GM23338 (cell line): ENCODE results near the gene ENPP5. TPM values are rescaled to one million over a fixed set of nuclear protein-coding genes. Genes with fewer than 3 reads are reported as not detected.

Source experiments
- ATAC-seq: fragments of 200-7000 bp; cut with Tn5 transposase; 3 replicates; pipeline ENCODE4 v1.9.1; 2020
- DNase-seq: peaks from one replicate; pipeline ENCODE4 v3.0.0-alpha.2; 2015; ENCODE audit warnings: low spot score
- H2AFZ ChIP-seq: fragments of 200-600 bp; sonication (generic); 2 replicates; pipeline ENCODE4 v1.8.0; 2016; ENCODE audit warnings: antibody characterized with exemption, mild to moderate bottlenecking, moderate library complexity
- H3F3A ChIP-seq: fragments of 200-600 bp; sonication (generic); replicated peaks from 2 replicates; pipeline ENCODE4 v1.8.0; 2017; ENCODE audit warnings: antibody characterized with exemption, mixed run types, low read depth
- H3K27ac ChIP-seq: fragments of 200-600 bp; sonication (generic); 2 replicates; pipeline ENCODE4 v1.6.1; 2016; ENCODE audit warnings: low read depth
- H3K27me3 ChIP-seq: fragments of 200-600 bp; sonication (generic); 2 replicates; pipeline ENCODE4 v1.8.0; 2016; ENCODE audit warnings: mild to moderate bottlenecking, mixed run types, moderate library complexity; ENCODE audit not compliant: insufficient read depth
- H3K36me3 ChIP-seq: fragments of 200-600 bp; sonication (generic); 2 replicates; pipeline ENCODE4 v1.8.0; 2016; ENCODE audit warnings: mild to moderate bottlenecking; ENCODE audit not compliant: insufficient read depth
- H3K4me1 ChIP-seq: fragments of 200-600 bp; sonication (generic); 2 replicates; pipeline ENCODE4 v1.8.0; 2016; ENCODE audit warnings: mild to moderate bottlenecking, moderate library complexity; ENCODE audit not compliant: insufficient read depth
- H3K4me2 ChIP-seq: fragments of 200-600 bp; sonication (generic); 2 replicates; pipeline ENCODE4 v1.7.1; 2017; ENCODE audit warnings: mixed run types
- H3K4me3 ChIP-seq: fragments of 200-600 bp; sonication (generic); 2 replicates; pipeline ENCODE4 v1.6.1; 2016; ENCODE audit warnings: mixed run types
- H3K79me2 ChIP-seq: fragments of 200-600 bp; sonication (generic); replicated peaks from 2 replicates; pipeline ENCODE4 v1.8.0; 2017; ENCODE audit warnings: mild to moderate bottlenecking; ENCODE audit not compliant: insufficient read depth
- H3K9me2 ChIP-seq: fragments of 200-600 bp; sonication (generic); 2 replicates; pipeline ENCODE4 v1.8.0; 2017; ENCODE audit not compliant: insufficient read depth
- H4K20me1 ChIP-seq: fragments of 200-600 bp; sonication (generic); replicated peaks from 2 replicates; pipeline ENCODE4 v1.8.0; 2017; ENCODE audit warnings: mild to moderate bottlenecking; ENCODE audit not compliant: insufficient read depth
- H3K27ac Mint-ChIP-seq: 2 replicates; pipeline ENCODE4 v1.8.0; 2020; ENCODE audit warnings: inconsistent platforms, mild to moderate bottlenecking, moderate library complexity, mixed read lengths
- H3K27me3 Mint-ChIP-seq: 3 replicates; pipeline ENCODE4 v1.8.0; 2022; ENCODE audit warnings: low read depth, mild to moderate bottlenecking, moderate library complexity, mixed read lengths, inconsistent platforms; ENCODE audit not compliant: insufficient read depth, poor library complexity
- H3K36me3 Mint-ChIP-seq: 3 replicates; pipeline ENCODE4 v1.8.0; 2021; ENCODE audit warnings: low read depth, mild to moderate bottlenecking, inconsistent platforms, moderate library complexity, mixed read lengths
- H3K4me1 Mint-ChIP-seq: 3 replicates; pipeline ENCODE4 v1.8.0; 2020; ENCODE audit warnings: mild to moderate bottlenecking, inconsistent platforms, mixed read lengths
- H3K4me3 Mint-ChIP-seq: 3 replicates; pipeline ENCODE4 v1.8.0; 2021; ENCODE audit warnings: moderate library complexity, mild to moderate bottlenecking, inconsistent platforms, mixed read lengths
- H3K9me3 Mint-ChIP-seq: 3 replicates; pipeline ENCODE4 v1.8.0; 2020; ENCODE audit warnings: moderate library complexity, mild to moderate bottlenecking, inconsistent platforms, mixed read lengths
- CREB1 ChIP-seq: fragments of 250-450 bp; sonication (Bioruptor Pico); IDR thresholded peaks from 2 replicates; pipeline ENCODE4 v1.5.0; 2020; ENCODE audit warnings: low read depth, mild to moderate bottlenecking, moderate library complexity
- ETS1 ChIP-seq: IDR thresholded peaks from 2 replicates; pipeline ENCODE4 v1.6.1; 2016; ENCODE audit warnings: antibody characterized with exemption
- EZH2 ChIP-seq: fragments of 200-600 bp; sonication (generic); IDR thresholded peaks from one replicate; pipeline ENCODE4 v1.8.0; 2017; ENCODE audit warnings: antibody characterized with exemption, mild to moderate bottlenecking, low read depth; ENCODE audit not compliant: unreplicated experiment
- EZH2phosphoT487 ChIP-seq: fragments of 200-600 bp; sonication (generic); IDR thresholded peaks from one replicate; pipeline ENCODE4 v1.8.1; 2018; ENCODE audit warnings: antibody characterized with exemption; ENCODE audit not compliant: unreplicated experiment
- JUNB ChIP-seq: IDR thresholded peaks from one replicate; pipeline ENCODE4 v1.6.1; 2016; ENCODE audit warnings: antibody characterized with exemption; ENCODE audit not compliant: unreplicated experiment
- NANOG ChIP-seq: IDR thresholded peaks from 2 replicates; pipeline ENCODE4 v1.6.1; 2016; ENCODE audit warnings: antibody characterized with exemption, borderline replicate concordance
- POLR2AphosphoS5 ChIP-seq: IDR thresholded peaks from 2 replicates; pipeline ENCODE4 v1.6.1; 2016; ENCODE audit warnings: antibody characterized with exemption, low read depth
- REST ChIP-seq: IDR thresholded peaks from one replicate; pipeline ENCODE4 v1.6.1; 2018; ENCODE audit warnings: antibody characterized with exemption; ENCODE audit not compliant: unreplicated experiment
- STAT1 ChIP-seq: IDR thresholded peaks from one replicate; pipeline ENCODE4 v1.6.1; 2016; ENCODE audit warnings: antibody characterized with exemption; ENCODE audit not compliant: unreplicated experiment
- ZNF462 ChIP-seq: fragments of 250-450 bp; sonication (Bioruptor Pico); IDR thresholded peaks from 2 replicates; pipeline ENCODE4 v1.5.0; 2020; ENCODE audit warnings: mild to moderate bottlenecking, moderate library complexity
- polyA plus RNA-seq: library from polyadenylated mRNA; unstranded; fragments of >200 nt; fragmentation: Nextera tagmentation; extraction: Ambion mirVana; gene quantifications from 2 replicates; pipeline ENCODE4 v1.2.1, GENCODE V29; 2016
- total RNA-seq: library from RNA; depleted of rRNA; stranded (reverse); fragments of >200 nt; shearing (Covaris generic); gene quantifications from 2 replicates; pipeline ENCODE4 v1.2.3, GENCODE V29; 2014

ENPP5 gene
- total and polyA plus RNA-seq, 2 experiments from 2014 or later, result 8.5 to 13.0 TPM

- H3K27ac Mint-ChIP-seq, result no peak overlapping the region
- H3K36me3 ChIP-seq, result no peaks in the 10 kb centered on the region
- H3K4me1 ChIP-seq, result no peaks in the 10 kb centered on the region
- DNase-seq (peak; percentile 24), ATAC-seq (no peak)
- no peaks in the 10 kb centered on the region for H3F3A ChIP-seq
- H3K27me3 ChIP-seq, result no peaks in the 10 kb centered on the region
- H3K9me3 Mint-ChIP-seq, result no peaks in the 10 kb centered on the region
- H3K27me3 Mint-ChIP-seq, result no peaks in the 10 kb centered on the region
- H2AFZ ChIP-seq, result no peak overlapping the region
- no peaks in the 10 kb centered on the region for H3K79me2 ChIP-seq
- no peak overlapping the region for H3K4me3 ChIP-seq
- H4K20me1 ChIP-seq, result no peaks in the 10 kb centered on the region
- H3K9me2 ChIP-seq, result peaks cover 3% of the 10 kb centered on the region; the same call in 1 of the 2 replicates
- H3K36me3 Mint-ChIP-seq, result no peaks in the 10 kb centered on the region
- no peaks in the 10 kb centered on the region; the same call in 2 of the 3 replicates for H3K4me1 Mint-ChIP-seq
- H3K27ac ChIP-seq, result no peak overlapping the region
- TF ChIP-seq EZH2, result no peak
- TF ChIP-seq STAT1, result no peak
- no peak for TF ChIP-seq JUNB
- no peak for TF ChIP-seq POLR2AphosphoS5
- no peak for TF ChIP-seq ETS1
- no peak for TF ChIP-seq EZH2phosphoT487
- TF ChIP-seq REST, result no peak
- TF ChIP-seq CREB1, result no peak
- no peak for TF ChIP-seq ZNF462 (CRISPR knock-in tag)
- TF ChIP-seq NANOG, result no peak
- H3K4me3 Mint-ChIP-seq, result no peak overlapping the region
- no peak overlapping the region for H3K4me2 ChIP-seq
Observed at GRCh38 chr6:46184114-46184513, 13.3 kb upstream of the ENPP5 start.
